22Rv1 (cell line): ENCODE results near the gene TSACC.
"Not testable (repeated sequence)": the region's sequence is repeated elsewhere in the genome, so short reads cannot be mapped to it uniquely, and the experiment has no call there.

Experiments used
- ZFX ChIP-seq: fragments of 450-650 bp; IDR thresholded peaks from 2 replicates; pipeline ENCODE4 v1.6.1; 2017; ENCODE audit warnings: antibody characterized with exemption, borderline replicate concordance
- TF ChIP-seq, protein P1 (sequence below): fragments of 450-650 bp; IDR thresholded peaks from 2 replicates; pipeline ENCODE4 v1.5.1; 2017; ENCODE audit warnings: mild to moderate bottlenecking

DNA sequence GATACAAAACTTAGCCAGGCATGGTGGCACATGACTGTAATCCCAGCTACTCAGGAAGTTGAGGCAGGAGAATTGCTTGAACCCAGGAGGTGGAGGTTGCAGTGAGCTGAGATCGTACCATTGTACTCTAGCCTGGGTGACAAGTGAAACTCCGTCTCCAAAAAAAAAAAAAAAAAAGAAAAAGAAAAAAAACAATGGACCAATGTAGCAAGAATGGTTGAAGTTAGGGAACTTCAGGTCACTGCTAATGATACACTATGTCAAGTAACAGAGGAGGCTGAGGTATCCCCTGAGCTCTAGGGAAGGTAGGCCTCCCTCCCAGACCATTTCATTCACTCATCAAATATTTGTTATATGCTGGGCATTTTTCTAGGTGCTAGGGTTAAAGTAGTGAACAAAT is 7.7 kb downstream of the TSACC start:
- TF ChIP-seq, protein P1, sequence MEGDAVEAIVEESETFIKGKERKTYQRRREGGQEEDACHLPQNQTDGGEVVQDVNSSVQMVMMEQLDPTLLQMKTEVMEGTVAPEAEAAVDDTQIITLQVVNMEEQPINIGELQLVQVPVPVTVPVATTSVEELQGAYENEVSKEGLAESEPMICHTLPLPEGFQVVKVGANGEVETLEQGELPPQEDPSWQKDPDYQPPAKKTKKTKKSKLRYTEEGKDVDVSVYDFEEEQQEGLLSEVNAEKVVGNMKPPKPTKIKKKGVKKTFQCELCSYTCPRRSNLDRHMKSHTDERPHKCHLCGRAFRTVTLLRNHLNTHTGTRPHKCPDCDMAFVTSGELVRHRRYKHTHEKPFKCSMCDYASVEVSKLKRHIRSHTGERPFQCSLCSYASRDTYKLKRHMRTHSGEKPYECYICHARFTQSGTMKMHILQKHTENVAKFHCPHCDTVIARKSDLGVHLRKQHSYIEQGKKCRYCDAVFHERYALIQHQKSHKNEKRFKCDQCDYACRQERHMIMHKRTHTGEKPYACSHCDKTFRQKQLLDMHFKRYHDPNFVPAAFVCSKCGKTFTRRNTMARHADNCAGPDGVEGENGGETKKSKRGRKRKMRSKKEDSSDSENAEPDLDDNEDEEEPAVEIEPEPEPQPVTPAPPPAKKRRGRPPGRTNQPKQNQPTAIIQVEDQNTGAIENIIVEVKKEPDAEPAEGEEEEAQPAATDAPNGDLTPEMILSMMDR = not testable (repeated sequence)
- not testable (repeated sequence) for TF ChIP-seq ZFX
